ENCODE results near the gene MPP3. TPM values are rescaled to one million over a fixed set of nuclear protein-coding genes. Genes with fewer than 3 reads are reported as not detected.

The MPP3 gene
- total RNA-seq (2013; cell fraction: nucleolus; rRNA removed), result not detected in 2 replicates
- total RNA-seq (2014; rRNA removed), result not detected in 2 replicates
- not detected in 2 replicates for total RNA-seq (2014; rRNA removed; fragmentation: Illumina TruSeq; extraction: Trizol)
- total RNA-seq (2021), result 0.13 TPM in 1 of 2 replicates, not detected in the other
- polyA plus RNA-seq (2011; ENCODE audit: low read depth), result not detected
- not detected in 2 replicates for polyA plus RNA-seq (2011; rRNA removed)
- polyA plus RNA-seq (2011; cell fraction: cytosol; rRNA removed), result not detected in 2 replicates
- not detected in 2 replicates for polyA plus RNA-seq (2011; cell fraction: nucleus; rRNA removed)
- polyA plus RNA-seq (2012), result not detected in 2 replicates
- not detected in 2 replicates for polyA plus RNA-seq (2014; fragmentation: Illumina TruSeq; extraction: Trizol)
- not detected for polyA plus RNA-seq (2014; fragmentation: Nextera tagmentation; extraction: Ambion mirVana)
- not detected in 2 replicates for polyA plus RNA-seq (2014; rRNA removed)
- polyA plus RNA-seq (2016; fragmentation: Nextera tagmentation; extraction: Ambion mirVana), result not detected
- not detected in 2 replicates for polyA minus RNA-seq (2011; rRNA and poly(A)+ RNA removed)
- not detected in 2 replicates for polyA minus RNA-seq (2011; cell fraction: cytosol; rRNA and poly(A)+ RNA removed)
- not detected in 2 replicates for polyA minus RNA-seq (2011; cell fraction: nucleus; rRNA and poly(A)+ RNA removed)
- percentile 7 among the genes with signal in this experiment for Bru-seq, nascent RNA
- percentile 11 among the genes with signal in this experiment for BruChase-seq, experiment 1, labeled RNA remaining after a 6-hour chase
- BruChase-seq, experiment 2, labeled RNA remaining after a 2-hour chase, result percentile 15 among the genes with signal in this experiment
- long read RNA-seq, experiment 1, result 0 reads
- long read RNA-seq, experiment 2, result 0 reads

DNA sequence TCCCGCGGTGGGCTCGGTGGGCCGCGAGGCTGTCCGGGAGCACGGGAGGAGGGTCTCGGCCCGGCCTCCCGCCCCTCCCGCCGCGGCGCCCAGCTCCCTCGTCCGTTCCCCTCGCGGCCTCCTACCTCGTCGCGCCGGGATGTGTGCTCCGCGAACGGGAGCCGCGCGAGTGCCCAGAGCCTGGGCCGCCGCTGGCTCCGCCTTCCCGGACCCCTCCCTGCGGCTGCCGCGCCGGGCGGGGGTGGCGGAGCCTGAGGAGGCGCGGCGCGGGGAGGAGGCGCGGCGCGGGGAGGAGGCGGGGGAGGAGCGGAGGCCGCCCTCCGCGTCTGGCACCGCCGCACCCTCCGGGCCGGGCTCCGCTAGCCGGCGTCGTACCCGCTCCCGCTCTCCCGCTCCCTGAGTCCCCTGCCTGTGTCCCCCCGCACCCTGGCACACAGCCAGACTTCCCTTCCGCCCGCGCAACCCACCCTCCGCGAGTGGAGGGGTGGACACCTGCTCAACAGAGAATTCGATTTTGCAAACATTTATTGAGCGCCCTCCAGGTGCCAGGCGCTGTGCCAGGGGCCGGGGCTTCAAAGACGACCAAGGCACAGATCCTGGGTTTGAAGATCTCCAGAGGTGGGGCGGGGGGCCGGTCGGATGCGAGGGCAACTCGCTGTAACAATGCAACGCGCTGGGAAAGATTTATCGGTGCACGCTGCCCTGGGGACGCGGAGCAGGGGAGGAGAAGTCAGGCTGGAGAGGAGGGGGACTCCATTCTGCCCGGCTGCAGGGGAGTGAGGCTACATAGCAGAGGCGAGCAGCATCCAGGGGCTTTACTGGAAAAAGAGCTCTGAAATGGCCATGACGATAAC, at the start of gene MPP3:
MPP3 (minus strand) TSS at position 171 of the 854 bp plus-strand sequence. CDS start 1,240 bp downstream, outside the sequence.
- ChIA-PET SMC1A (ENCODE audit: uncharacterized antibody, unreplicated experiment) (no interaction called here), RAD21 (ENCODE audit: unreplicated experiment) (no interaction called here), CTCF (no interaction called here), POLR2A (no interaction called here)
- intact Hi-C loops (cut with micrococcal nuclease; ENCODE audit: unreplicated experiment) (no loop called here), in situ Hi-C loops (cut with MboI) (no loop called here)
- H2AFZ ChIP-seq (ENCODE audit: control insufficient read depth, low read depth, low read length), result no peak within 1 kb of the TSS
- H3K36me3 ChIP-seq (ENCODE audit: control insufficient read depth in 2 of 2, insufficient read depth in 2 of 2, low read length in 1 of 2), result no peaks in the 10 kb centered on the region
- H3K79me2 ChIP-seq (ENCODE audit: control insufficient read depth, insufficient read depth, low read length), result no peaks in the 10 kb centered on the region
- H3K27me3 ChIP-seq (replicated peaks in 1 of 2; ENCODE audit: control insufficient read depth in 2 of 2, insufficient read depth in 2 of 2, low read length in 1 of 2), result peaks cover 11% of the 10 kb centered on the region in 2 experiments
- WGBS (ENCODE audit: insufficient coverage, insufficient replicate concordance, low lambda C conversion rate, missing lambda C conversion rate), result 15% methylated on average over 51 of the region's 87 CpGs
- H3K4me3 ChIP-seq, result no peak within 1 kb of the TSS
- ATAC-seq, result peak; percentile 38; the same call in 2 of the 3 replicates
- no peak within 1 kb of the TSS for H3K9ac ChIP-seq (ENCODE audit: control insufficient read depth, insufficient read depth, low read length)
- H3K9me3 ChIP-seq (replicated peaks; ENCODE audit: control insufficient read depth, insufficient read depth, low read length), result no peaks in the 10 kb centered on the region
- no peaks in the 10 kb centered on the region for H4K20me1 ChIP-seq (ENCODE audit: control insufficient read depth, insufficient read depth)
- no peak for FAIRE-seq
- no peak within 1 kb of the TSS for H3K27ac ChIP-seq (ENCODE audit: control insufficient read depth, insufficient read depth)
- no peak for TF ChIP-seq NR2F1 (conservative IDR thresholded peaks at IDR 0.05)
- no peak for TF ChIP-seq NR2C2 (IDR thresholded peaks at IDR 0.05; ENCODE audit: borderline replicate concordance, control insufficient read depth, insufficient read length, low read depth)
- TF ChIP-seq SUZ12 (IDR thresholded peaks at IDR 0.05; ENCODE audit: unreplicated experiment), result peak; percentile 37
- 0 out of 3 replicates have a peak, but pooled peaks of 1 of the 2 experiments have one; percentile 41 for TF ChIP-seq EGR1 (IDR thresholded peaks at IDR 0.05; ENCODE audit: borderline replicate concordance in 1 of 2, low read depth in 2 of 2, low read length in 2 of 2)
- no TSS peak for BruUV-seq (replicated peaks)
- no peak for DNase-seq (ENCODE audit: low read depth, low spot score)
- H3K4me1 ChIP-seq (ENCODE audit: control insufficient read depth, insufficient read depth, low read length), result no peaks in the 10 kb centered on the region
- peak within 1 kb of the TSS; percentile 42; the same call in 1 of the 2 replicates for H3K4me2 ChIP-seq (ENCODE audit: control insufficient read depth, insufficient read depth)

Measured in GM12878 (cell line).